ENCODE results near the gene GCM1.

Gene GCM1

GRCh38 chr6:53125276-53125675 lies 23.4 kb downstream of the GCM1 start:
- Histone ChIP-seq H3K4me1 (ENCODE audit: insufficient read depth, low read length) (no peaks in the 10 kb centered on the region), H3K9me3 (ENCODE audit: insufficient read depth, low read length, severe bottlenecking) (no peaks in the 10 kb centered on the region), H3K4me3 (ENCODE audit: low read depth in 1 of 2, low read length in 2 of 2) (no peak overlapping the region), H3K4me2 (ENCODE audit: insufficient read depth, low read length) (no peak overlapping the region), H3K27me3 (ENCODE audit: insufficient read depth, low read length, poor library complexity) (no peaks in the 10 kb centered on the region), H3K27ac (ENCODE audit: low read length) (no peak overlapping the region), H2AFZ (ENCODE audit: low read depth, low read length) (no peak overlapping the region), H3K9ac (ENCODE audit: low read depth, low read length) (no peak overlapping the region), H4K20me1 (ENCODE audit: insufficient read depth, low read length) (no peaks in the 10 kb centered on the region), H3K79me2 (ENCODE audit: insufficient read depth, low read length) (no peaks in the 10 kb centered on the region), H3K36me3 (ENCODE audit: insufficient read depth, low read length) (no peaks in the 10 kb centered on the region)
- TF ChIP-seq CTCF (IDR thresholded peaks at IDR 0.05; ENCODE audit: borderline replicate concordance, extremely low read depth, low read length, poor library complexity, severe bottlenecking) (no peak), EZH2 (IDR thresholded peaks at IDR 0.05; ENCODE audit: borderline replicate concordance, low read depth, low read length, severe bottlenecking) (no peak)
- ATAC-seq (ENCODE audit: insufficient read depth, low read depth) (no peak), DNase-seq (no peak)

- H2AFZ ChIP-seq (ENCODE audit: low read depth, low read length): no peak overlapping the region
- no peaks in the 10 kb centered on the region for H4K20me1 ChIP-seq (ENCODE audit: insufficient read depth, low read length)
- ATAC-seq (ENCODE audit: insufficient read depth, low read depth): no peak
- H3K4me3 ChIP-seq (ENCODE audit: low read depth in 1 of 2, low read length in 2 of 2): no peak overlapping the region
- TF ChIP-seq CTCF (IDR thresholded peaks at IDR 0.05; ENCODE audit: borderline replicate concordance, extremely low read depth, low read length, poor library complexity, severe bottlenecking): no peak
- TF ChIP-seq EZH2 (IDR thresholded peaks at IDR 0.05; ENCODE audit: borderline replicate concordance, low read depth, low read length, severe bottlenecking): no peak
- no peaks in the 10 kb centered on the region for H3K9me3 ChIP-seq (ENCODE audit: insufficient read depth, low read length, severe bottlenecking)
- H3K4me1 ChIP-seq (ENCODE audit: insufficient read depth, low read length): no peaks in the 10 kb centered on the region
- H3K27me3 ChIP-seq (ENCODE audit: insufficient read depth, low read length, poor library complexity): no peaks in the 10 kb centered on the region
- H3K9ac ChIP-seq (ENCODE audit: low read depth, low read length): no peak overlapping the region
- no peaks in the 10 kb centered on the region for H3K79me2 ChIP-seq (ENCODE audit: insufficient read depth, low read length)
- no peaks in the 10 kb centered on the region for H3K36me3 ChIP-seq (ENCODE audit: insufficient read depth, low read length)
- H3K4me2 ChIP-seq (ENCODE audit: insufficient read depth, low read length): no peak overlapping the region
- no peak for DNase-seq
- no peak overlapping the region for H3K27ac ChIP-seq (ENCODE audit: low read length)
Measured at GRCh38 chr6:53124131-53124800, 24.4 kb downstream of the GCM1 start.

GRCh38 chr6:53119772-53120409 lies 28.8 kb downstream of the GCM1 start:
- H3K4me2 ChIP-seq (ENCODE audit: insufficient read depth, low read length): no peak overlapping the region
- H3K9ac ChIP-seq (ENCODE audit: low read depth, low read length): no peak overlapping the region
- no peak overlapping the region for H3K27ac ChIP-seq (ENCODE audit: low read length)
- DNase-seq (no peak), ATAC-seq (ENCODE audit: insufficient read depth, low read depth) (no peak)
- H3K9me3 ChIP-seq (ENCODE audit: insufficient read depth, low read length, severe bottlenecking): no peaks in the 10 kb centered on the region
- no peaks in the 10 kb centered on the region for H3K36me3 ChIP-seq (ENCODE audit: insufficient read depth, low read length)
- H3K79me2 ChIP-seq (ENCODE audit: insufficient read depth, low read length): no peaks in the 10 kb centered on the region
- H4K20me1 ChIP-seq (ENCODE audit: insufficient read depth, low read length): no peaks in the 10 kb centered on the region
- TF ChIP-seq CTCF (IDR thresholded peaks at IDR 0.05; ENCODE audit: borderline replicate concordance, extremely low read depth, low read length, poor library complexity, severe bottlenecking) (no peak), EZH2 (IDR thresholded peaks at IDR 0.05; ENCODE audit: borderline replicate concordance, low read depth, low read length, severe bottlenecking) (no peak)
- H3K4me1 ChIP-seq (ENCODE audit: insufficient read depth, low read length): no peaks in the 10 kb centered on the region
- H3K4me3 ChIP-seq (ENCODE audit: low read depth in 1 of 2, low read length in 2 of 2): no peak overlapping the region
- no peak overlapping the region for H2AFZ ChIP-seq (ENCODE audit: low read depth, low read length)
- H3K27me3 ChIP-seq (ENCODE audit: insufficient read depth, low read length, poor library complexity): no peaks in the 10 kb centered on the region

All from DND-41 (cell line).